Hematopoietic multipotent progenitor cell treated with erythropoietin and hydrocortisone succinate and interleukin-3 and kit ligand, for 4 days (in vitro differentiated cells): ENCODE measurements around the gene KRTAP4-6.
"Not testable (repeated sequence)": the region's sequence is repeated elsewhere in the genome, so short reads cannot be mapped to it uniquely, and the experiment has no call there.

ENCODE experiments used
- DNase-seq: peaks from one replicate; pipeline ENCODE4 v3.0.0-alpha.2; 2015

Gene KRTAP4-6

GRCh38 chr17:41140360-41141131 lies at the start of gene KRTAP4-6:
Gene KRTAP4-6, minus strand, starts transcription at chr17:41140544. Its CDS starts 57 bp downstream, at chr17:41140487.
- no peak for DNase-seq

- DNase-seq: not testable (repeated sequence)
Measured at GRCh38 chr17:41189837-41190318, 49.5 kb upstream of the KRTAP4-6 start, which contains the start of gene KRTAP9-1. Gene KRTAP9-1, plus strand, starts transcription at chr17:41189887. Its CDS starts 0 bp downstream, at chr17:41189887.

GRCh38 chr17:41186872-41187271 lies 46.5 kb upstream of the KRTAP4-6 start:
- no peak for DNase-seq

- no peak for DNase-seq
Measured at GRCh38 chr17:41185001-41185400, 44.7 kb upstream of the KRTAP4-6 start.

- DNase-seq: no peak
Measured at GRCh38 chr17:41184480-41184961, 44.2 kb upstream of the KRTAP4-6 start, which contains the start of gene KRTAP4-1. Gene KRTAP4-1, minus strand, starts transcription at chr17:41184911. Its CDS starts 57 bp downstream, at chr17:41184854.

- no peak for DNase-seq
Measured at GRCh38 chr17:41178843-41179616, 38.7 kb upstream of the KRTAP4-6 start.

GRCh38 chr17:41178341-41178740 lies 38.0 kb upstream of the KRTAP4-6 start:
- no peak for DNase-seq

GRCh38 chr17:41177727-41178271 lies 37.5 kb upstream of the KRTAP4-6 start, which contains the start of gene KRTAP4-2:
Gene KRTAP4-2, minus strand, starts transcription at chr17:41178221. Its CDS starts 57 bp downstream, at chr17:41178164.
- no peak for DNase-seq

GRCh38 chr17:41176744-41177387 lies 36.5 kb upstream of the KRTAP4-6 start:
- DNase-seq: no peak

GRCh38 chr17:41171886-41172285 lies 31.5 kb upstream of the KRTAP4-6 start:
- no peak for DNase-seq

GRCh38 chr17:41168121-41168520 lies 27.8 kb upstream of the KRTAP4-6 start, which contains the start of gene KRTAP4-3:
Gene KRTAP4-3, minus strand, starts transcription at chr17:41168221. Its CDS starts 49 bp downstream, at chr17:41168172.
- no peak for DNase-seq

GRCh38 chr17:41167561-41167960 lies 27.2 kb upstream of the KRTAP4-6 start:
- no peak for DNase-seq

- no peak for DNase-seq
Measured at GRCh38 chr17:41163828-41164227, 23.5 kb upstream of the KRTAP4-6 start.

GRCh38 chr17:41160648-41161047 lies 20.3 kb upstream of the KRTAP4-6 start, which contains the start of gene KRTAP4-4:
Gene KRTAP4-4, minus strand, starts transcription at chr17:41160748. Its CDS starts 57 bp downstream, at chr17:41160691.
- no peak for DNase-seq

- not testable (repeated sequence) for DNase-seq
Measured at GRCh38 chr17:41160190-41160589, 19.8 kb upstream of the KRTAP4-6 start.

GRCh38 chr17:41153856-41154255 lies 13.5 kb upstream of the KRTAP4-6 start:
- peak; percentile 78 for DNase-seq

GRCh38 chr17:41151525-41151924 lies 11.2 kb upstream of the KRTAP4-6 start:
- DNase-seq: no peak

- no peak for DNase-seq
Measured at GRCh38 chr17:41150026-41150425, 9.7 kb upstream of the KRTAP4-6 start.

- no peak for DNase-seq
Measured at GRCh38 chr17:41149652-41149985, 9.3 kb upstream of the KRTAP4-6 start, which contains the start of gene KRTAP4-5. Gene KRTAP4-5, minus strand, starts transcription at chr17:41149825. Its CDS starts 58 bp downstream, at chr17:41149767.

GRCh38 chr17:41148971-41149651 lies 8.8 kb upstream of the KRTAP4-6 start:
- DNase-seq: not testable (repeated sequence)

GRCh38 chr17:41147531-41148204 lies 7.3 kb upstream of the KRTAP4-6 start:
- no peak for DNase-seq
